B cell (primary cell): Measurements from ENCODE around the gene PRUNE2. TPM values are rescaled to one million over a fixed set of nuclear protein-coding genes. Genes with fewer than 3 reads are reported as not detected.
A peak's percentile ranks its signal among the peaks of the same experiment; 100 is the strongest.

ENCODE experiments used
- ATAC-seq: fragments of 200-7000 bp; cut with Tn5 transposase; one replicate; pipeline ENCODE4 v1.10.0; 2021; ENCODE audit warnings: low read depth, mild to moderate bottlenecking, moderate number of reproducible peaks, moderate library complexity
- CTCF ChIA-PET: fragments of 350-600 bp; sonication (Branson Sonifier 250); formaldehyde crosslinking; loops from one replicate; lab custom pipeline; 2021; ENCODE audit warnings: antibody characterized with exemption, inconsistent platforms; lab: Charles Lee
- POLR2A ChIA-PET: fragments of 350-600 bp; sonication (Branson Sonifier 250); formaldehyde crosslinking; loops from one replicate; lab custom pipeline; 2021; ENCODE audit warnings: antibody characterized with exemption; lab: Charles Lee
- DNase-seq: peaks from one replicate; pipeline ENCODE4 v3.0.0; 2013
- H2AFZ ChIP-seq: 2 replicates; pipeline ENCODE4 v1.6.1; 2012; ENCODE audit warnings: mild to moderate bottlenecking, low read depth, low read length; ENCODE audit not compliant: insufficient read depth, poor library complexity, severe bottlenecking
- H3K27ac ChIP-seq, 2 donors: 1 replicate in 1 of 2; 2 replicates in 1 of 2; pipeline ENCODE4 v1.5.1; 2012 to 2013; ENCODE audit warnings: low read length in 2 of 2, mild to moderate bottlenecking in 2 of 2, moderate library complexity in 1 of 2
- H3K27me3 ChIP-seq, 4 experiments: fragments of 200-600 bp in 1 of 4; sonication (generic) in 1 of 4; replicated peaks in 1 of 4; 1 replicate in 2 of 4; 2 replicates in 2 of 4; pipeline versions ENCODE4 v1.6.1 to v1.7.0; 2013 to 2016; ENCODE audit warnings: low read length in 3 of 4, mild to moderate bottlenecking in 2 of 4, mixed read lengths in 1 of 4, moderate library complexity in 1 of 4; ENCODE audit not compliant: insufficient read depth in 4 of 4, control insufficient read depth in 3 of 4; ENCODE audit errors: control extremely low read depth in 1 of 4
- H3K36me3 ChIP-seq, 2 experiments: replicated peaks in 1 of 2; 1 replicate in 1 of 2; 2 replicates in 1 of 2; pipeline versions ENCODE4 v1.6.1 to v1.7.1; 2013; ENCODE audit warnings: low read length in 1 of 2; ENCODE audit not compliant: insufficient read depth in 2 of 2, control insufficient read depth in 1 of 2; ENCODE audit errors: control extremely low read depth in 1 of 2, extremely low read depth in 1 of 2
- H3K4me1 ChIP-seq, 2 donors: fragments of 200-600 bp in 1 of 2; sonication (generic) in 1 of 2; 1 replicate in 1 of 2; 2 replicates in 1 of 2; pipeline versions ENCODE4 v1.5.1 to v1.6.1; 2013 to 2017; ENCODE audit warnings: low read length in 2 of 2; ENCODE audit not compliant: control insufficient read depth in 2 of 2, insufficient read depth in 2 of 2
- H3K4me2 ChIP-seq: replicated peaks from 2 replicates; pipeline ENCODE3; 2012; ENCODE audit warnings: mild to moderate bottlenecking, low read depth, low read length; ENCODE audit not compliant: poor library complexity, severe bottlenecking
- H3K4me3 ChIP-seq, 5 experiments: fragments of 200-600 bp in 1 of 5; sonication (generic) in 1 of 5; 1 replicate in 3 of 5; 2 replicates in 2 of 5; pipeline versions ENCODE4 v1.5.1 to v1.7.0; 2011 to 2016; ENCODE audit warnings: low read length in 4 of 5, mild to moderate bottlenecking in 4 of 5, low read depth in 2 of 5, control low read depth in 1 of 5, moderate library complexity in 1 of 5; ENCODE audit not compliant: insufficient read depth in 1 of 5; ENCODE audit errors: control extremely low read depth in 1 of 5, extremely low read depth in 1 of 5
- H3K79me2 ChIP-seq: fragments of 200-600 bp; sonication (generic); one replicate; pipeline ENCODE4 v1.6.0; 2016; ENCODE audit warnings: low read length; ENCODE audit not compliant: control insufficient read depth, insufficient read depth
- H3K9ac ChIP-seq: fragments of 200-600 bp; sonication (generic); 2 replicates; pipeline ENCODE4 v1.6.1; 2017; ENCODE audit warnings: mild to moderate bottlenecking, low read length, moderate library complexity
- H3K9me3 ChIP-seq, 3 donors: one replicate each; pipeline versions ENCODE4 v1.6.1 to v1.7.1; 2013; ENCODE audit warnings: low read length in 2 of 3; ENCODE audit not compliant: control insufficient read depth in 2 of 3, insufficient read depth in 1 of 3; ENCODE audit errors: control extremely low read depth in 1 of 3
- H4K20me1 ChIP-seq: 2 replicates; pipeline ENCODE4 v1.6.0; 2012; ENCODE audit warnings: mild to moderate bottlenecking, low read length; ENCODE audit not compliant: insufficient read depth, control insufficient read depth, poor library complexity, severe bottlenecking
- H3K27ac Mint-ChIP-seq: one replicate; pipeline ENCODE4 v1.8.0; 2021; ENCODE audit warnings: mixed read lengths
- H3K27me3 Mint-ChIP-seq: one replicate; pipeline ENCODE4 v1.8.0; 2021; ENCODE audit warnings: mixed read lengths
- H3K4me1 Mint-ChIP-seq: one replicate; pipeline ENCODE4 v1.8.0; 2021; ENCODE audit warnings: mixed read lengths
- H3K4me3 Mint-ChIP-seq: one replicate; pipeline ENCODE4 v1.8.0; 2021; ENCODE audit warnings: mixed read lengths
- H3K9me3 Mint-ChIP-seq: one replicate; pipeline ENCODE4 v1.8.0; 2022; ENCODE audit warnings: mixed read lengths; ENCODE audit not compliant: insufficient read depth
- CTCF ChIP-seq: fragments of 200-600 bp; IDR thresholded peaks from one replicate; pipeline ENCODE4 v1.8.0; 2022; ENCODE audit warnings: antibody characterized with exemption, mild to moderate bottlenecking
- EZH2 ChIP-seq: IDR thresholded peaks from 2 replicates; pipeline ENCODE4 v1.6.1; 2012; ENCODE audit warnings: borderline replicate concordance, low read depth, mild to moderate bottlenecking, moderate library complexity, low read length; ENCODE audit not compliant: insufficient read depth, poor library complexity, severe bottlenecking
- whole genome bisulfite sequencing: methylation state at CpG from one replicate; pipeline ENCODE4 v1.1.5; 2013; ENCODE audit warnings: missing lambda C conversion rate; ENCODE audit not compliant: insufficient coverage; 5-methylcytosine and 5-hydroxymethylcytosine counted together
- intact Hi-C: fragments of 100-400 bp; cut with micrococcal nuclease; formaldehyde crosslinking; loops from one replicate; pipeline ENCODE4 v1.10.0; 2022
- polyA plus RNA-seq: library from polyadenylated mRNA; depleted of rRNA; stranded (reverse); fragments of >200 nt; gene quantifications from 2 replicates; pipeline ENCODE4 v1.2.3, GENCODE V29; 2012
- total RNA-seq, 2 donors: library from RNA; stranded (reverse); fragments of 120-200 nt in 1 of 2; gene quantifications; 1 replicate in 1 of 2; 2 replicates in 1 of 2; pipeline versions ENCODE4 v1.2.3 to v1.2.4, GENCODE V29; 2013 to 2022

The PRUNE2 gene
- total and polyA plus RNA-seq, 2 donors (not counting 1 experiment from before 2014, with no cell fraction given), result 0.12 TPM; not detected in 1

DNA sequence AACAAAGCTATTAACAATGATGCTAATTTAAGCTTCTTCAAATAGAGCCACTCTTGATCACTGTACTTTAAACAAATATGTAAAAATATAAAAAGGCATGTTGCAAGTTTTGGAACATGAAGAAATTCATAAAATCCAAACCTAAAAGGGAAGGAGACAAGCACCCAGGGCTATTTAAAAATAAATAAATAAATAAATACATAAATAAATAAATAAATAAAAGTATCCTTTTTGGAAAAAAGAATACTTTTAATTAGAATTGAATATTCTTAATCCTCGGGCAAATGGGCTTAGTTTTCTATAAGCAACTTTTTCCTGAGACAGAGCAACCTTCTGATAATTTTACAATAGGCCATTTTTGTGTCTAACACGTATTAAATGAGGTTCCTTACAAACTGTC, 289.1 kb downstream of the PRUNE2 start:
- H3K79me2 ChIP-seq, result no peaks in the 10 kb centered on the region
- no peaks in the 10 kb centered on the region for H3K36me3 ChIP-seq
- peaks cover 17 to 20% of the 10 kb centered on the region in 2 donors for H3K4me1 ChIP-seq
- POLR2A ChIA-PET, result no interaction called here
- Mint-ChIP-seq H3K4me3 (no peak overlapping the region), H3K9me3 (no peaks in the 10 kb centered on the region), H3K27me3 (no peaks in the 10 kb centered on the region), H3K4me1 (peaks cover 15% of the 10 kb centered on the region), H3K27ac (no peak overlapping the region)
- H3K4me3 ChIP-seq, result no peak overlapping the region
- no peak overlapping the region for H3K27ac ChIP-seq
- no peaks in the 10 kb centered on the region for H3K27me3 ChIP-seq
- CTCF ChIA-PET, result no interaction called here
- no peak overlapping the region for H3K4me2 ChIP-seq
- no peak overlapping the region for H2AFZ ChIP-seq
- DNase-seq (no peak), ATAC-seq (no peak)
- no CpG with 5 or more reads among the region's 2 CpGs for WGBS
- no peaks in the 10 kb centered on the region for H3K9me3 ChIP-seq
- intact Hi-C loops, result no loop called here
- H3K9ac ChIP-seq, result no peak overlapping the region
- no peaks in the 10 kb centered on the region for H4K20me1 ChIP-seq
- no peak for TF ChIP-seq CTCF
- TF ChIP-seq EZH2, result no peak

DNA sequence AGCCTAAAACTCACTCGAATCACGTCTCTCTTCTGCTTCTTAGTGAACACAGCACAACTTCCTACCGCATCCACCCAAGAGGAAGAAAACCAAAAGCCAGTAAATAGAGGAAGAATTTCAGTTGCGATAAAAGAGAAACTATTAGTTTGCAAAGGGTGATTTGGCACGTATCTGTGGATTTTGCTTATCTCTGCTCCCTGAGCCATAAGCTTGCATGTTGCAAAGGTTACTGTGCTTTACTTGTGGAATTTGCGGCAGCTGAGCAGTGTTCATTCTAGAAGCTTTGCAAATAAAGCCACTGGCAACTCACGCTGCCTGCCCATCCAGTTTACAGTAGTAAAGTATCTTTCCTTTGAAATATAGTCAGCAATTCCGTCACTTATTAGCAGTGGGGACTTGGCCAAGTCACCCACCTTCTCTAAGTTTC, 290.7 kb downstream of the PRUNE2 start:
- Mint-ChIP-seq H3K27me3 (no peaks in the 10 kb centered on the region), H3K27ac (no peak overlapping the region), H3K4me1 (peaks cover 8% of the 10 kb centered on the region), H3K4me3 (peak overlapping the region; percentile 42), H3K9me3 (no peaks in the 10 kb centered on the region)
- no peak for TF ChIP-seq CTCF
- no peak for TF ChIP-seq EZH2
- H3K27ac ChIP-seq, result no peak overlapping the region
- CTCF ChIA-PET, result no interaction called here
- H3K27me3 ChIP-seq, result no peaks in the 10 kb centered on the region
- 5% methylated on average over 2 of the region's 8 CpGs for WGBS
- no peaks in the 10 kb centered on the region for H4K20me1 ChIP-seq
- no peaks in the 10 kb centered on the region for H3K9me3 ChIP-seq
- H3K9ac ChIP-seq, result peak overlapping the region; percentile 47
- H3K36me3 ChIP-seq, result no peaks in the 10 kb centered on the region
- DNase-seq, result peak; percentile 27
- H3K79me2 ChIP-seq, result no peaks in the 10 kb centered on the region
- H2AFZ ChIP-seq, result peak overlapping the region; percentile 26
- no peak for ATAC-seq
- peaks cover 6 to 8% of the 10 kb centered on the region in 2 donors for H3K4me1 ChIP-seq
- H3K4me2 ChIP-seq, result peak overlapping the region; percentile 62
- peak overlapping the region; percentile 6 to 48 (median 36) for H3K4me3 ChIP-seq
- POLR2A ChIA-PET, result no interaction called here
- intact Hi-C loops, result no loop called here
